Hematopoietic multipotent progenitor cell (in vitro differentiated cells): Measurements from ENCODE around the gene ZFP2. TPM values are rescaled to one million over a fixed set of nuclear protein-coding genes. Genes with fewer than 3 reads are reported as not detected.
A peak's percentile ranks its signal among the peaks of the same experiment; 100 is the strongest.
"Not testable (repeated sequence)": the region's sequence is repeated elsewhere in the genome, so short reads cannot be mapped to it uniquely, and the experiment has no call there.

Source experiments
- DNase-seq, 3 donors: peaks; one replicate each; pipeline ENCODE4 v3.0.0-alpha.2; 2011 to 2015; ENCODE audit warnings: low read depth in 2 of 3, low spot score in 2 of 3
- total RNA-seq: library from RNA; depleted of rRNA; stranded (reverse); fragments of >200 nt; gene quantifications from one replicate; pipeline ENCODE4 v1.2.3, GENCODE V29; 2012

The ZFP2 gene
- total RNA-seq: 0.27 TPM

- DNase-seq: peak; percentile 1 to 23 (median 17)
Measured at GRCh38 chr5:178895615-178896571, at the start of gene ZFP2. TSS of gene ZFP2 (plus strand) at chr5:178895913. CDS start at chr5:178931314, 35,401 bp downstream.

GRCh38 chr5:178849316-178849715, 46.4 kb upstream of the ZFP2 start:
- no peak for DNase-seq

- no peak for DNase-seq
Measured at GRCh38 chr5:178851951-178852350, 43.8 kb upstream of the ZFP2 start.

GRCh38 chr5:178854284-178854683, 41.4 kb upstream of the ZFP2 start:
- no peak for DNase-seq

GRCh38 chr5:178859625-178860521, 35.8 kb upstream of the ZFP2 start, which contains the start of gene ZNF354B:
TSS of gene ZNF354B (plus strand) at chr5:178859953. CDS start at chr5:178861048, 1,095 bp downstream.
- peak; percentile 61 to 95 (median 92) for DNase-seq

- DNase-seq: not testable (repeated sequence)
Measured at GRCh38 chr5:178860615-178861014, 35.1 kb upstream of the ZFP2 start.

- DNase-seq: no peak
Measured at GRCh38 chr5:178861627-178862026, 34.1 kb upstream of the ZFP2 start.

- DNase-seq: no peak
Measured at GRCh38 chr5:178866946-178867345, 28.8 kb upstream of the ZFP2 start.

- no peak for DNase-seq
Measured at GRCh38 chr5:178869577-178869976, 26.1 kb upstream of the ZFP2 start.

- DNase-seq: no peak
Measured at GRCh38 chr5:178870411-178870810, 25.3 kb upstream of the ZFP2 start.

- no peak for DNase-seq
Measured at GRCh38 chr5:178872302-178872701, 23.4 kb upstream of the ZFP2 start.

- DNase-seq: not testable (repeated sequence)
Measured at GRCh38 chr5:178883115-178883694, 12.5 kb upstream of the ZFP2 start.

- DNase-seq: no peak
Measured at GRCh38 chr5:178883815-178884430, 11.8 kb upstream of the ZFP2 start.

- no peak for DNase-seq
Measured at GRCh38 chr5:178899289-178899688, 3.6 kb downstream of the ZFP2 start.

GRCh38 chr5:178902849-178903248, 7.1 kb downstream of the ZFP2 start:
- DNase-seq: no peak

GRCh38 chr5:178931846-178932760, 36.4 kb downstream of the ZFP2 start:
- DNase-seq: no peak

- DNase-seq: peak in 2 of 3 donors; percentile 31 to 44
Measured at GRCh38 chr5:178940569-178941360, 45.1 kb downstream of the ZFP2 start, which contains the start of gene ZNF454. TSS of gene ZNF454 (plus strand) at chr5:178941198. CDS start at chr5:178942792, 1,594 bp downstream.

GRCh38 chr5:178941361-178941760, 45.6 kb downstream of the ZFP2 start:
- no peak for DNase-seq
